ENCODE data around the gene HSPA4. TPM values are rescaled to one million over a fixed set of nuclear protein-coding genes. Genes with fewer than 3 reads are reported as not detected.

The HSPA4 gene
- total and polyA plus RNA-seq, 2 of the 4 experiments (the other 2 are of a cell fraction), result 34.9 to 120 TPM

GRCh38 chr5:133121080-133121479 lies 69.3 kb downstream of the HSPA4 start:
- H2AFZ ChIP-seq (replicated peaks; ENCODE audit: low read length, poor library complexity), result no peak overlapping the region
- H4K5ac ChIP-seq (ENCODE audit: low read depth, low read length), result no peak overlapping the region
- BruUV-seq (replicated peaks), result no TSS peak
- H3K9me1 ChIP-seq (ENCODE audit: insufficient read depth, low read length), result no peaks in the 10 kb centered on the region
- CTCF ChIA-PET, result interaction anchor here (1.2 kb wide), 1 partner anchor 36 kb away, joined by 4 read pairs; no protein-coding TSS in a partner anchor
- TF ChIP-seq RFX5 (IDR thresholded peaks at IDR 0.05; ENCODE audit: low read depth, low read length), result no peak
- TF ChIP-seq, protein P1, sequence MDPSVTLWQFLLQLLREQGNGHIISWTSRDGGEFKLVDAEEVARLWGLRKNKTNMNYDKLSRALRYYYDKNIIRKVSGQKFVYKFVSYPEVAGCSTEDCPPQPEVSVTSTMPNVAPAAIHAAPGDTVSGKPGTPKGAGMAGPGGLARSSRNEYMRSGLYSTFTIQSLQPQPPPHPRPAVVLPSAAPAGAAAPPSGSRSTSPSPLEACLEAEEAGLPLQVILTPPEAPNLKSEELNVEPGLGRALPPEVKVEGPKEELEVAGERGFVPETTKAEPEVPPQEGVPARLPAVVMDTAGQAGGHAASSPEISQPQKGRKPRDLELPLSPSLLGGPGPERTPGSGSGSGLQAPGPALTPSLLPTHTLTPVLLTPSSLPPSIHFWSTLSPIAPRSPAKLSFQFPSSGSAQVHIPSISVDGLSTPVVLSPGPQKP (IDR thresholded peaks at IDR 0.05; ENCODE audit: borderline replicate concordance, low read depth, low read length), result no peak
- no peak for TF ChIP-seq POLR2A (IDR thresholded peaks at IDR 0.05; ENCODE audit: low read depth, low read length)
- TF ChIP-seq SMC3 (IDR thresholded peaks at IDR 0.05; ENCODE audit: low read depth, low read length), result no peak
- no peak for TF ChIP-seq MXI1 (IDR thresholded peaks at IDR 0.05; ENCODE audit: borderline replicate concordance, low read depth, low read length)
- TF ChIP-seq, protein P2, sequence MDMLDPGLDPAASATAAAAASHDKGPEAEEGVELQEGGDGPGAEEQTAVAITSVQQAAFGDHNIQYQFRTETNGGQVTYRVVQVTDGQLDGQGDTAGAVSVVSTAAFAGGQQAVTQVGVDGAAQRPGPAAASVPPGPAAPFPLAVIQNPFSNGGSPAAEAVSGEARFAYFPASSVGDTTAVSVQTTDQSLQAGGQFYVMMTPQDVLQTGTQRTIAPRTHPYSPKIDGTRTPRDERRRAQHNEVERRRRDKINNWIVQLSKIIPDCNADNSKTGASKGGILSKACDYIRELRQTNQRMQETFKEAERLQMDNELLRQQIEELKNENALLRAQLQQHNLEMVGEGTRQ (IDR thresholded peaks at IDR 0.05; ENCODE audit: low read depth, low read length), result no peak
- TF ChIP-seq BHLHE40 (IDR thresholded peaks at IDR 0.05; ENCODE audit: low read depth, low read length), result no peak
- no peaks in the 10 kb centered on the region for H3K4me1 ChIP-seq (ENCODE audit: control insufficient read depth, insufficient read depth, low read length)
- H3K9ac ChIP-seq (ENCODE audit: low read depth, low read length), result no peak overlapping the region
- no peak overlapping the region for H2BK120ac ChIP-seq (ENCODE audit: low read depth, low read length)
- no peak overlapping the region for H3K18ac ChIP-seq (ENCODE audit: low read depth, low read length)
- no peak overlapping the region for H2AK9ac ChIP-seq (replicated peaks; ENCODE audit: low read depth, low read length, poor library complexity)
- POLR2A ChIA-PET (ENCODE audit: unreplicated experiment), result no interaction called here
- H2AK5ac ChIP-seq (ENCODE audit: low read depth, low read length), result no peak overlapping the region
- H3K27ac ChIP-seq (ENCODE audit: insufficient read depth, low read length), result no peak overlapping the region
- peak; percentile 22 for DNase-seq
- WGBS, 2 experiments (ENCODE audit: extremely low coverage in 2 of 2, insufficient read length in 1 of 2), result no CpG with 5 or more reads among the region's 2 CpGs
- H3K79me1 ChIP-seq (ENCODE audit: low read depth in 1 of 2, low read length in 2 of 2), result no peaks in the 10 kb centered on the region
- ATAC-seq (ENCODE audit: low read depth), result no peak
- H2BK15ac ChIP-seq (ENCODE audit: low read depth, low read length), result no peak overlapping the region
- dilution Hi-C loops (cut with HindIII; ENCODE audit: low sequenced_read_pairs, unreplicated experiment) (no loop called here), in situ Hi-C loops (cut with MboI; ENCODE audit: low sequenced_read_pairs) (no loop called here), intact Hi-C loops (cut with micrococcal nuclease) (no loop called here)
- H4K8ac ChIP-seq (ENCODE audit: low read depth in 2 of 2, low read length in 2 of 2), result no peak overlapping the region
- no peak overlapping the region for H3K4me2 ChIP-seq (ENCODE audit: low read depth, low read length)
- H2BK5ac ChIP-seq (ENCODE audit: low read depth, low read length, poor library complexity, severe bottlenecking), result no peak overlapping the region
- no peaks in the 10 kb centered on the region for H3K36me3 ChIP-seq (ENCODE audit: control insufficient read depth, insufficient read depth, low read length)
- no peaks in the 10 kb centered on the region for H3K9me3 ChIP-seq (ENCODE audit: control insufficient read depth, insufficient read depth, low read length)
- H3K4me3 ChIP-seq (ENCODE audit: insufficient read depth, low read depth, low read length), result no peak overlapping the region
- no peak overlapping the region for H3K23ac ChIP-seq (ENCODE audit: low read depth, low read length)
- H3K27me3 ChIP-seq (ENCODE audit: control insufficient read depth, insufficient read depth, low read length), result peaks cover 21% of the 10 kb centered on the region
- H3K14ac ChIP-seq (replicated peaks; ENCODE audit: low read depth, low read length), result no peak overlapping the region
- H2BK20ac ChIP-seq (ENCODE audit: low read depth, low read length), result no peak overlapping the region
- no peak overlapping the region for H4K91ac ChIP-seq (ENCODE audit: insufficient read depth, low read depth, low read length)
- no peak overlapping the region for H3K56ac ChIP-seq (ENCODE audit: extremely low read depth, insufficient read depth, low read length)
- H4K20me1 ChIP-seq (ENCODE audit: insufficient read depth, low read length), result no peaks in the 10 kb centered on the region; the same call in 1 of the 2 replicates
- no peak overlapping the region for H3K4ac ChIP-seq (ENCODE audit: low read depth, low read length)
